H9 (cell line): ENCODE data around the gene RAD54L. TPM values are rescaled to one million over a fixed set of nuclear protein-coding genes. Genes with fewer than 3 reads are reported as not detected.
"Not testable (repeated sequence)": the region's sequence is repeated elsewhere in the genome, so short reads cannot be mapped to it uniquely, and the experiment has no call there.

Experiments
- DNase-seq: peaks from one replicate; pipeline ENCODE4 v3.0.0-alpha.2; 2017
- H2AFZ ChIP-seq: one replicate; pipeline ENCODE4 v1.6.1; 2013; ENCODE audit warnings: mild to moderate bottlenecking, low read length, control low read depth, moderate library complexity
- H2AK5ac ChIP-seq: 2 replicates; pipeline ENCODE4 v1.6.1; 2013; ENCODE audit warnings: low read length, control low read depth, mixed read lengths; ENCODE audit not compliant: insufficient read length
- H2BK120ac ChIP-seq: one replicate; pipeline ENCODE4 v1.6.1; 2013; ENCODE audit warnings: low read depth, mild to moderate bottlenecking, low read length, control low read depth, inconsistent platforms; ENCODE audit not compliant: poor library complexity, severe bottlenecking
- H2BK12ac ChIP-seq: 2 replicates; pipeline ENCODE4 v1.6.1; 2013; ENCODE audit warnings: low read length, control low read depth, mixed read lengths, low read depth; ENCODE audit not compliant: insufficient read length
- H2BK15ac ChIP-seq: 2 replicates; pipeline ENCODE4 v1.6.1; 2013; ENCODE audit warnings: low read depth, low read length, control low read depth
- H2BK20ac ChIP-seq: one replicate; pipeline ENCODE4 v1.6.1; 2013; ENCODE audit warnings: low read depth, mild to moderate bottlenecking, low read length, control low read depth, inconsistent platforms; ENCODE audit not compliant: poor library complexity, severe bottlenecking
- H2BK5ac ChIP-seq: 2 replicates; pipeline ENCODE4 v1.6.1; 2013; ENCODE audit warnings: low read length, control low read depth, mixed read lengths; ENCODE audit not compliant: insufficient read length
- H3K14ac ChIP-seq: 2 replicates; pipeline ENCODE4 v1.6.1; 2013; ENCODE audit warnings: low read length, control low read depth; ENCODE audit not compliant: insufficient read depth
- H3K18ac ChIP-seq: 2 replicates; pipeline ENCODE4 v1.6.1; 2013; ENCODE audit warnings: low read depth, mild to moderate bottlenecking, mixed read lengths, low read length, control low read depth; ENCODE audit not compliant: insufficient read length
- H3K23ac ChIP-seq: 2 replicates; pipeline ENCODE4 v1.6.1; 2013; ENCODE audit warnings: low read length, control low read depth, mixed read lengths, low read depth; ENCODE audit not compliant: insufficient read length
- H3K23me2 ChIP-seq: 2 replicates; pipeline ENCODE4 v1.6.1; 2013; ENCODE audit warnings: low read depth, mild to moderate bottlenecking, mixed read lengths, low read length, control low read depth; ENCODE audit not compliant: insufficient read length, poor library complexity, severe bottlenecking
- H3K27ac ChIP-seq: 2 replicates; pipeline ENCODE4 v1.5.1; 2013; ENCODE audit warnings: low read length, control low read depth, mixed read lengths, low read depth; ENCODE audit not compliant: insufficient read length
- H3K27me3 ChIP-seq: 2 replicates; pipeline ENCODE4 v1.6.1; 2013; ENCODE audit warnings: low read length, control low read depth, inconsistent platforms; ENCODE audit not compliant: insufficient read depth
- H3K4ac ChIP-seq: 2 replicates; pipeline ENCODE4 v1.6.1; 2013; ENCODE audit warnings: low read depth, mild to moderate bottlenecking, control low read depth, inconsistent platforms, low read length, moderate library complexity
- H3K4me1 ChIP-seq: 2 replicates; pipeline ENCODE4 v1.6.1; 2013; ENCODE audit warnings: low read length, control low read depth, inconsistent platforms; ENCODE audit not compliant: insufficient read depth
- H3K4me2 ChIP-seq: 2 replicates; pipeline ENCODE4 v1.6.1; 2013; ENCODE audit warnings: low read length, control low read depth, mixed read lengths; ENCODE audit not compliant: insufficient read length, insufficient read depth
- H3K56ac ChIP-seq: 2 replicates; pipeline ENCODE4 v1.6.1; 2013; ENCODE audit warnings: low read depth, mild to moderate bottlenecking, mixed read lengths, low read length, control low read depth; ENCODE audit not compliant: insufficient read length
- H3K79me1 ChIP-seq: 2 replicates; pipeline ENCODE4 v1.6.1; 2013; ENCODE audit warnings: low read depth, mild to moderate bottlenecking, moderate library complexity, low read length, control low read depth, inconsistent platforms; ENCODE audit not compliant: insufficient read depth, poor library complexity, severe bottlenecking
- H3K79me2 ChIP-seq: 2 replicates; pipeline ENCODE4 v1.6.1; 2013; ENCODE audit warnings: low read length, control low read depth, inconsistent platforms; ENCODE audit not compliant: insufficient read depth
- H3K9ac ChIP-seq: 2 replicates; pipeline ENCODE4 v1.6.1; 2013; ENCODE audit warnings: low read length, control low read depth, mixed read lengths; ENCODE audit not compliant: insufficient read length; ENCODE audit errors: extremely low read depth
- H3K9me3 ChIP-seq: one replicate; pipeline ENCODE4 v1.6.1; 2013; ENCODE audit warnings: low read depth, low read length, inconsistent platforms; ENCODE audit not compliant: control insufficient read depth
- H3T11ph ChIP-seq: one replicate; pipeline ENCODE4 v1.6.1; 2013; ENCODE audit warnings: mild to moderate bottlenecking, low read length, control low read depth, inconsistent platforms
- H4K20me1 ChIP-seq: one replicate; pipeline ENCODE4 v1.6.1; 2013; ENCODE audit not compliant: control insufficient read depth, insufficient read length, insufficient read depth
- H4K5ac ChIP-seq: 2 replicates; pipeline ENCODE4 v1.6.1; 2013; ENCODE audit warnings: low read depth, mild to moderate bottlenecking, mixed read lengths, low read length, control low read depth; ENCODE audit not compliant: insufficient read length
- H4K8ac ChIP-seq: replicated peaks from 2 replicates; pipeline ENCODE4 v1.6.1; 2013; ENCODE audit warnings: low read length, control low read depth, mixed read lengths, low read depth; ENCODE audit not compliant: insufficient read length
- H4K91ac ChIP-seq: 2 replicates; pipeline ENCODE4 v1.6.1; 2013; ENCODE audit warnings: low read depth, mild to moderate bottlenecking, moderate library complexity, mixed read lengths, low read length, control low read depth; ENCODE audit not compliant: insufficient read length
- H3K27ac Mint-ChIP-seq, 3 experiments: 2 replicates in 2 of 3; 3 replicates in 1 of 3; pipeline ENCODE4 v1.8.0; 2020 to 2021; ENCODE audit warnings: mixed read lengths in 3 of 3, mild to moderate bottlenecking in 1 of 3, moderate library complexity in 1 of 3
- H3K27me3 Mint-ChIP-seq: 2 replicates; pipeline ENCODE4 v1.8.0; 2021; ENCODE audit warnings: low read depth, mild to moderate bottlenecking, moderate library complexity, mixed read lengths
- H3K36me3 Mint-ChIP-seq, 3 experiments: 2 replicates in 2 of 3; 3 replicates in 1 of 3; pipeline ENCODE4 v1.8.0; 2020 to 2021; ENCODE audit warnings: low read depth in 3 of 3, mixed read lengths in 3 of 3; ENCODE audit not compliant: insufficient read depth in 1 of 3
- H3K4me1 Mint-ChIP-seq, 2 experiments: 2 replicates each; pipeline ENCODE4 v1.8.0; 2020; ENCODE audit warnings: mixed read lengths in 2 of 2
- H3K4me3 Mint-ChIP-seq, 2 experiments: 2 replicates in 1 of 2; 3 replicates in 1 of 2; pipeline ENCODE4 v1.8.0; 2020 to 2021; ENCODE audit warnings: mild to moderate bottlenecking in 2 of 2, mixed read lengths in 2 of 2, moderate library complexity in 1 of 2
- H3K9me3 Mint-ChIP-seq, 2 experiments: 2 replicates in 1 of 2; 3 replicates in 1 of 2; pipeline ENCODE4 v1.8.0; 2020; ENCODE audit warnings: mild to moderate bottlenecking in 2 of 2, mixed read lengths in 2 of 2, moderate library complexity in 1 of 2
- CTCF ChIP-seq: fragments of 200-600 bp; sonication (generic); conservative IDR thresholded peaks from 3 replicates; pipeline ENCODE4 v1.8.0; 2021; ENCODE audit warnings: antibody characterized with exemption, mild to moderate bottlenecking
- WGBS: extraction: QIAGEN DNeasy Blood & Tissue Kit; methylation state at CpG from one replicate; pipeline ENCODE4 v1.1.7; 2013; ENCODE audit warnings: missing lambda C conversion rate, low lambda C conversion rate, mixed read lengths; ENCODE audit not compliant: insufficient read length; ENCODE audit errors: extremely low coverage; 5-methylcytosine and 5-hydroxymethylcytosine counted together
- total RNA-seq: library from RNA; stranded (reverse); gene quantifications from 2 replicates; pipeline ENCODE4 v1.2.1, GENCODE V29; 2021

RAD54L gene
- total RNA-seq, 1 experiment from 2014 or later = 43.4 TPM

GRCh38 chr1:46224966-46225365 is 22.6 kb upstream of the RAD54L start:
- H2BK12ac ChIP-seq = no peak overlapping the region
- Mint-ChIP-seq H3K27ac (no peak overlapping the region), H3K4me3 (no peak overlapping the region)

GRCh38 chr1:46231231-46231630 is 16.3 kb upstream of the RAD54L start:
- H2AK5ac ChIP-seq, H3K23ac ChIP-seq, H3K4me1 Mint-ChIP-seq: not testable (repeated sequence)

More at GRCh38 chr1:46224966-46225365, 22.6 kb upstream of the RAD54L start:
- Histone ChIP-seq H3T11ph (no peak overlapping the region), H3K9ac (no peak overlapping the region), H3K14ac (no peak overlapping the region), H3K4me2 (no peak overlapping the region), H2BK15ac (no peak overlapping the region), H3K4me1 (no peaks in the 10 kb centered on the region; the same call in 1 of the 2 replicates), H2BK120ac (no peak overlapping the region), H3K23me2 (no peaks in the 10 kb centered on the region), H3K79me2 (no peaks in the 10 kb centered on the region), H3K56ac (no peak overlapping the region), H3K9me3 (no peaks in the 10 kb centered on the region), H2BK20ac (no peak overlapping the region), H4K20me1 (no peaks in the 10 kb centered on the region), H3K4ac (no peak overlapping the region), H3K27ac (no peak overlapping the region), H2AK5ac (no peak overlapping the region), H4K91ac (no peak overlapping the region), H2AFZ (no peak overlapping the region), H4K5ac (no peak overlapping the region), H4K8ac (no peak overlapping the region), H3K27me3 (no peaks in the 10 kb centered on the region), H3K79me1 (no peaks in the 10 kb centered on the region), H2BK5ac (no peak overlapping the region), H3K23ac (no peak overlapping the region), H3K18ac (no peak overlapping the region)
- peaks cover 0 to 13% (median 10%) of the 10 kb centered on the region in 3 experiments; a peak in 3 of 7 replicates for H3K36me3 Mint-ChIP-seq
- H3K9me3 Mint-ChIP-seq = no peaks in the 10 kb centered on the region
- no peak for DNase-seq
- no peak for TF ChIP-seq CTCF
- no peaks in the 10 kb centered on the region for H3K27me3 Mint-ChIP-seq
- peaks cover 31 to 37% of the 10 kb centered on the region in 2 experiments for H3K4me1 Mint-ChIP-seq
- no CpG with 5 or more reads among the region's 4 CpGs for WGBS

More at GRCh38 chr1:46231231-46231630, 16.3 kb upstream of the RAD54L start:
- not testable (repeated sequence) for H3K9ac ChIP-seq, H3K9me3 Mint-ChIP-seq, H3K4me2 ChIP-seq, H3K27ac Mint-ChIP-seq, H3K79me2 ChIP-seq, H3K4me1 ChIP-seq, H3K4ac ChIP-seq, H2BK5ac ChIP-seq, H4K8ac ChIP-seq, H3K79me1 ChIP-seq, H3K18ac ChIP-seq, H3K23me2 ChIP-seq, H2AFZ ChIP-seq, H3K27ac ChIP-seq, H3K56ac ChIP-seq, H2BK12ac ChIP-seq, H3K36me3 Mint-ChIP-seq, H3K14ac ChIP-seq, H4K5ac ChIP-seq, DNase-seq, H4K91ac ChIP-seq, H3K4me3 Mint-ChIP-seq, H3K27me3 Mint-ChIP-seq, H4K20me1 ChIP-seq, H2BK15ac ChIP-seq, H3T11ph ChIP-seq, H3K27me3 ChIP-seq, H3K9me3 ChIP-seq, H2BK20ac ChIP-seq, H2BK120ac ChIP-seq
- WGBS = no CpG with 5 or more reads among the region's 3 CpGs
